HG03442 (cell line): ENCODE results near the gene MOB3A.

Source experiments
- ATAC-seq: cut with Tn5 transposase; IDR thresholded peaks from one replicate; pipeline ENCODE4 v1.9.1; 2021; ENCODE audit warnings: mild to moderate bottlenecking, moderate library complexity; ENCODE audit not compliant: unreplicated experiment

Gene MOB3A

DNA sequence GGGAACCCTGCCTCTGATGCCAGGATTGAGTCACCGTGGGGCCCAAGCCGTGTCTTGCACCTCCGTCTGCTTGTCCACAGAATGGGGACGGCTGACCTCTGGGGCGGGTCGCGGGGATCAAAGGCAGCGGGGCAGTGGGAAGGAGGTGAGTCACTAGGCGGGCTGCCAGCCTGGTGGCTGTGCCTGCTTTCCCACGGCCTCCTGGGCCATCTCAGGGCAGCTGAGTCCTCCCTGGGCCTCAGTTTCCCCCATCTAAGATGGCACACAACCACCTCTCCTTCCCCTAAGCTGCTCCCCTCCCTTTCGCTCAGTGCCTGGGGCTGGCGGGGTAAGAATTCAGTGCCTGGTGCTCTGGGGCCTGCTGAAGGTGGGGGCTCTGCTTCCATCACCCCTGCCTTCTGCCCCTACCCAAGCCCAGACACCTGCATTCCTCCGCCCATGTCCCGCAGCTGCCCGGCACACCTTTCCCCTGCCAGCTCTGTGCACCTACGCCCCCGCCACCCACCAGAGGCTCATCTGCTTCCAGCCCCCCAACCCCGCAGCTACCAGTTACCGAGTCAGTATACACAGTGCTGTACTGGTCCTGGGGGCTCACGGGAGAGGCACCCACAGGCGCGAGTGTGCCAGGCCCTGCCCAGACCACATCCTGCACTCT, 48.5 kb downstream of the MOB3A start:
- ATAC-seq: no peak

DNA sequence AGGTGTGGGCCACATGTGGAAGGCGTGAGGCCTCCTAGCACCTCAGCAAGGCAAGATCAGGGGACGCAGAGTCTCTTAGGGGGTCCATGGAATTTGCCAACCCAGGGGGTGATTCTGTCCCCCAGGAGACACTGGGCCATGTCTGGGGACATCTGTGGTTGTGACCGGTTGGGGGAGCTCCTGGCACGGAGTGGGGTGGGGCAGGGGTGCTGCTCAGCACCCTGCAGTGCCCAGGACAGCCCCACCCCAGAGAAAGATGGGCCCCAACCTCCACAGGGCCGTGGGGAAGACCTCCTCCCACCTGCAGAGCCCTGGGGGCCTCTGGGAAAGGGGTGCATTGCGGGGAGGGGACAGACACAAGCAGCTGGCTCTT, 49.1 kb downstream of the MOB3A start:
- no peak for ATAC-seq

DNA sequence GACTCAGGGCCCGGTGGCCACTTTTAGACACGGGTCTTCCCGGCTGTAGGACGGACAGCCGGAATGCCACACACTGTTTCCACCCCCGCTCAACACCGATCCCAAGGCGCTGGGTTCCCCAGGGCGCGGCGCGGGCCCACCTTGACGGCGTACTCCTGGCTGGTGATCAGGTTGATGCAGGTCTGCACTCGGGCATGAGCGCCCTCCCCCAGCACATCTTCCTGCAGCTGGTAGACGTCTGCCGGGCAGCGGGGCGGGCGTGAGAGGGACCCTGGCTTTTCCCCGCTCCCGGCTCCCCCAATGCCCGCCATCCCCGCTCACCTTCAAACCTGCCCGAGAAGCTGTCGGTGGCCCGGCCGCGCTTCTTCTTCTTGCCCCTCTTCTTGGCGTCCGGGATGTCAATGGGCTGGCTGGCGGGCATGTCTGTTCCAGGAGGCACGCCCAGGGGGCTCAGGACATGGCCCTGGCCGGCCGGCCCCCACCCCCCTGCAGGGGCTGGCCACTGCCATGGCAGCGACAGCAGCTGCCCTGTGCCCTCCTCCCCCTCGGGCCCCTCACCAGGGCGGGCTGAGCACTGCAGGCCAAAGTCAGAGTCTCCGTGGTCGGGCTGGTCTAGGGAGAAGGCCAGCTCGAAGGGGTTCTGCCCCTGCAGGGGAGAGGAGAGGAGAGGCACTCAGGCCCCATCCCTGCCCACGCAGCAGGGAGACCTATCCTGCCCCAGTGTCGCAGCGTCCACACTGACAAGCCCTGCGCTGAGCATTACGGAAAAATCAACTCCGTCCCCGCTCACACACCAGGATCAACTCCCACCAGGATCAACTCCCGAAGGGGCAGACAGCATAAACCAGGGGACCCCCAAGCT, 49.8 kb downstream of the MOB3A start:
- no peak for ATAC-seq

DNA sequence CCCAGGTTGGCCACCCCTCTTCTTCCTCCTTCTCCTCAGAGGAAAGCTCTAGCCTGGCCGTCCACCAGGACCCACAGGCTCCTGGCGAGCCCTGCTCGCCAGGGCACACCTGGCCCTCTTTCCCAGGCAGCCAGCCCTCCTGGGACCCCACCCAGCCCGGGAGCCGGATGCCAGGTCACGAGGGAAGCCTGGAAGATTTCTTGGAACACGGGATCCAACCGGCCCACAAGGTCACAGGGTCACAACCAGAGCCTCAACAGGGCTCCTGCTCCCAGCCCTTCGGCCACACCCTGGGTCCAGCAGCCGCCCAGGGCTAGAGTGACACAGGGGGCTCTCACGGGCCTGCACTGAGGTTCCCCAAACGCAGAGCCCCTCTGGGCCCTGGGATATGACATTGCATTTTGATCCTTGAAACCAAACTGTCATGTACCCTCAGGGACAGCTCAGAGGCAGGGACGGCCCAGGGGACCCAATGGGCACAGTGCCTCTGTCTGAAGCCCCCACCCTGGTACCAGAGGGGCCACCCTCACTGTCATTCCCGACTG, 50.6 kb downstream of the MOB3A start:
- no peak for ATAC-seq

DNA sequence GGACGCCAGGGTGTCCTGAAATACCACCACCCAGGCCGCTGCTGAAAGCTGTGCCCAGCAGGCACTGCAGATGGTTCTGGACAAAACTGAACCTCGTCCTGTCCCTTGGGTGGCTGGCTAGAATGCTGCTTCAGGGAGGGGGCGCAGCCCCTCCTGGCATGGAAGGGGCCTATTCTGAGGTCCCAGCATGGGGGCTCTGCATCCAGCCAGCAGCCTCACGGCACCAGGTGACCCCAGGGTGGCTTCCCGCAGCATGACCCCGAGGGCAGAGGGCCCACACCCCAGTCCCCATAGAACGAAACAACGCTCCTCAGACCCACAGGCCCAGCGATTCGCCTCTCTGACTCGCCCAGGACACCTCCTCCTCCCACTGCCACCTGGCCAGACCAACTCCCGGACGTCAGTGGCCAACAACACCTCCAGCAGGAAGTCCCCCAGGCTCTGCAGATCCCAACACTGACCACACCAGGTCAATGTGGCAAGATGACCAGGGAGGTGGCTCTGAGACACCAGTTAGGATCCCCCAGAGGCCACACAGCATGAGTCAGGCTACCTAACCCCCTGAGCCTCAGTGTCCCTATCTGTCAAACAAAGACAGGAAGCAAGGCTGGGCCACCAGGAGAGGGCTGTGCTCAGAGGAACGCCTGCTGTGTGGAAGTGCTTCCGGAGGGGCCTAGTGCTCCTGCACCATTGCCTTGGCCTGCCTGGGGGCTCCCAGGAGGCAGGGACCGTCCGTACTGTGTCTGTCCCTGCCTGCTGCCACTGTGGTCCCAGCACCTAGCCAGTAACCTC, 51.2 kb downstream of the MOB3A start:
- ATAC-seq: no peak

DNA sequence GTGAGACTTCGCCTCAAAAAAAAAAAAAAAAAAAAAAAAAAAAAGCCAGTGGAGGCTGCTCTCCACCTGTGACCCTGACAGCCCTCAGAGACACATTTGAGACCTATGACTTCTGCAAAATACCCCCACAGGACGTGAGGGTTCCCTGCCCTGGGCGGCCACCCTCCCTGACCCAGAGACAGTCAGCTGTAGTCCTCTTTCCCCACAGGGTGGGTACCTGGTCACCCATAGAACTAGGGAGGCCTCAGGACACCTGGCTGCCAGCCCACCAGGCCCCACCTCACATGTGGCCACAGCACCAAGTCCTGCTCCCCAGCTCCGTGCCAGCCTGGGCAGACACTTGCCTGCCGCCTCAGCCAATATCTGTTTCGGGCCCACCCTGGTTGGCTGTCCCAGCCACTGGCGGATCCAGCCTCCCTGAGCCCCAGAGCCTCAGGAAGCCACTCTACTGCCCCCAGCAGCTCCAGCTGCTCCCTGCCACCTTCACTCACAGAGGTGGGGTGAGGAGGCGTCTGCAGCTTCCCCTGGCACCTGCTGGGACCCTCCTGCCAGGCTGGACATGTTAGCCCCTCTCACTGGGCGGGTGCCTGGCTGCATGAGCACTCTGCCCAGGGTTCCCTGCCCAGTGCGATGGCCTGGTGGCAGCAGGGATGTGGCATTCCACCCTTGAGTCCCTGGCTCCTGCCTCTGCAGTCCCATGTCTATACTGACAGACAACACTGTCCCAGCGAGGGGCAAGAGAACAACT, 52.0 kb downstream of the MOB3A start:
- ATAC-seq: no peak

DNA sequence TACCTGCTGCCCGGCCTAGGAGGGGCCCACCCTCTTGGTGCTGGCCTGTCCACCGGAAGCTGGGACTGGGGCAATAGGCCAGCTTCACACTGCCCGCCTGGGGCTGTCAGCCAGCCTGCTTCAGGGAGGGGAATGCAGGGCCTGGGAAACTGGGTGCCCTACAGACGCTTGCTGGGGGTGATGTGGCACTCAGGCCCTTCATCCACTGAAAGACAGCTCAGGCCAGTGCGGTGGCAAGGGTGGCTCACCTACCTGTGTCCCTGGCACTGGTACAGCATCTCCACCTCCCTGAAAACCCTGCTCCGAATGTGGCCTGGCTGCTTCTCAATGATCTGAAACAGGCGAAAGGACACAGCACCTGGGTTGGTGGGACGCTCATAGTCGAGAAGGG, 52.9 kb downstream of the MOB3A start:
- ATAC-seq: no peak

DNA sequence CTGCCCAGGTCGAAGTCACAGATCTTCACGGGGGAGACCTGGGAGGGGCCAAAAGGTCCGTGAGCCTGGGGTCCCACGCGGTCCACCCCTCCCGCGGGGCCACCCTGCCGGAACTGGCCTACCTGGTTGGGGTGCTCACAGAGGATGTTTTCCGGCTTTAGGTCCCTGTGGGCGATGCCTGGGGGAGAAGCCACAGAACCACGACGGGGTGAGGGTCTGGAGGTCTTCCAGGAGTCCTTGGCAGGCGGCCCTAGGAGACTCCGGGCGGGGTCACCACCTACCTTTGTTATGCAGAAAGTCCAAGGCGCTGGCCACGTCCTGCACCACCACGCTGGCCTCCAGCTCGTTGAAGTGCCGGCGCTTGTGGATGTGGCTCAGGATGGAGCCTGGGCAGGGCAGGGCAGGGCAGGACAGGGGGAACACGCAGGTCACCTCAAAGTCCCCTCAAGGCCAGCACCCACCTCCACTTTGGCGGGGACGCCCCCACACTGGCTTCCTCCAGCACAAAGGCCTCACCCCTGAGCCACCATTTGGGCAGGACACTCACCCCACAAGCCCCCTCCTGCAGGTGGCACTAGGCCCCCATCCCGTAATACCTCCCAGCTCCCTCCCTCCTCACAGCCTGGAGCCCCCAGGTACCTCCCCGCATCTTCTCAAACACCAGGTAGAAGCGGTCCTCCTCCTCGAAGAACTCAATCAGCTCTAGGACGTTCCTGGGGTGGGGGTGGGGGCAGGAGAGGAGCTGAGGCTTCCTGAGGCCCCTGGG, 53.5 kb downstream of the MOB3A start:
- ATAC-seq: no peak

DNA sequence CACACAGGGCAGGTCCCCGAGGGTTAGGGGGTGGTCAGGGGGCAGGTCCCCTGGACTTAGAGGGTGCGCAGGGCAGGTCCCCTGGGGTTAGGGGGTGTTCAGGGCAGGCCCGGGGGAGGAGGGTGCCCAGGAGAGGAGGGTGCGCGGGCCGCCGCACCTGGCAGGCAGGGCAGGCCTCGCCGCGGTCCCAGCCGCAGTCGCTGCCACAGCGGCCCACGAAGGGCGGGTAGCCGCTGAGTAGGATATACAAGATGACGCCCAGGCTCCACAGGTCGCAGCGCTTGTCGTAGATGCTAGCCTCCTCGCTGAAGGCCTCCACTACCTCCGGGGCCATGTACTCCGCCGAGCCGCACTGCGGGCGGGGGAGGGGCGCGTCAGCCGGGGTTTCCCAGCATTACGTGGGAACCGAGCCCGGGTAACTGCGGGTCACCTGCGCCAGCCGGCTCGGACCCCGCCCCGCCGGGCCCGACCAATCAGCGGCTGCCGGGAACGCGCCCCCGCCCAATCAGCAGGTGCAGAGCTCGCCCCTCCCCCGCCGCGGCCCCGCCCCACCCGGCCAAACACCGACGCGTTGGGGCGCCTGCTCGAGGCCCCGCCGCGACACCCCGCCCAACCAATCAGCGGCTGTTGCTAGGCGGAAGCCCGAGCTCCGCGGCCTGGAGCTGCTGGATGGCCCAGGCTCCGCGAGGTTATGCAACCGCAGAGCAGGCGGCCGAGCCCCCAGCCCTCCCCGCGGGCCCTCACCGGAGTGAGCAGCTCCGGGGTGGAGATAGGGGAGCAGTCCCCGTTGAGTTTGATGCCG, 54.2 kb downstream of the MOB3A start:
- peak; percentile 55 for ATAC-seq

DNA sequence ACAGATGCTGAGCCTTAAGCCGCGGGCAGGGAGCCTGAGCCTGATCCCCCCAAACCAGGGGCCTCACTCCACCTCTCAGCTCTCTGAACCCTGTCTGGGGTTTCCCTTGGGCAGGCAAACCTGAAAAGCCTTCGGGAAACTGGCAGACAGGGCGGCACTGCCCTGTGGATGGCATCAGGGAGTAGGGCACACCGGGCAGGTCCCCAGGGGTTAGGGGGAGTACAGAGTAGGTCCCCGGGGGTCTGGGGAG, 54.8 kb downstream of the MOB3A start:
- ATAC-seq: no peak

DNA sequence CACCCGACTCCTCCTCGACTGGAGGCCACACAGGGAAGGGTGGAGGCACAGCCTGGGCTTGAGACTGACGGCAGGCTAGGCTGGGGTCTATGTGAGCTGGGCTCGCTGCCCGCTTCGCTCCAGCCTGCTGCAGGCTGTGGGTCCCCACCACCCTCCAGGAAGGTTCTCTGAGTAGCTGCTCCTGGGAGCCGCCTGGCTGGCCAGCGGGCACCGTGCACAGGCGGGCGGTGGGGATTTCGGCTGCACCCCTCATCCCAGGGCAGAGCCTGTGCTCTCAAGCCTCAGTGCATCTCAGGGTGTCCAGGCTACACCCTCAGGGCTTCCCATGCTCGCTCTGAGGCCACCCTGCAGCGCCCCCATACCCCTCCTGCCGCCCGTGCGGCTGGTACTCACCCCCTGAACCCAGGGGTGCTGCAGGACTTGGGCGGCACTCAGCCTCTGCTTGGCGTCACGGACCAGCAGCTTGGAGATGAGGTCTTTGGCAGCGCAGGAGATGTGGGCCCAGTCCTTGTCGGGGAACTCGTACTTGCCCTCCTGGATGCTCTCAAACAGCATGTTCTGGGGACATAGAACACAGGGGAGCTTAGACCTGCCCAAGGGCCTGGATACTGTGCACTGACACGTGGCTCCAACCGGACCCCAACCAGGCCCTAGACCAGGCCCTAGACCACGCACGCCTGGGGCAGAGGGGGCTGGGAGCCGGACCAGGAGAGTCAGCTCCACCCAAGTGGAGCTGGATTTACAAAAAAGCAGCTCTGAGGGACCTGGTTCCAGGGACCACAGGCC, 55.3 kb downstream of the MOB3A start:
- no peak for ATAC-seq

DNA sequence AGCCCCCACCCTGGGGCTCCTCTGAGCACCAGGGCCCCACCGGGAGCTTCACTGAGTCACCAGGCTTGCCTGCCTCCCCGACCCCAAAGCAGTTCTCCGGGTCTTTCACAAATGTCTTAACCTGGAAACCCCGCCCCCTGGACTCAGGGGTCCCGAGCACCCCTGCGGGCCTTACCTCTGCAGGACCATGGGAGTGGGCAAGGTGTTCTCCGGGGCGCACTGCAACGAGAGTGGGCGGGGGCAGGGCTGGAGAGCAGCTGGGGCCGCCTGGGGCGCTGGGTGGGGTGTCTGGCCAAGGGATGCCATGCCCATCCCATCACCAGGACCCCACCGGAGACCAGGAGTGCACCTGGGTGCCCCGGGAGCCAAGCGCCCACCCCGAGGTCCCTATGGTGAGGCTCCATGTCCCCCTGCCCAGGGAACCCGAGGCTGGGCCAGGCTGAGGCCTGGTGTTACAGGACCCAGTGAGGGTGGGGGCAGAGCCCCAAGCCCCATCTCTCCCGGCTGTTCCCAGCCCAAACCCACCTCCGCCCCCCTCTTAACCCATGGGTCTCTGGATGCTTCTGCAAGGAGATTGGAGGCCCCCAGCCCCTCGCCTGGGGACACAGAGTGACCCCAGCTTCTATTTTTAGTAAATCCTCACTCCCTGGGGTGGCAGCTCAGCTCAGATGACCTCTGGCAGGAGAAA, 56.0 kb downstream of the MOB3A start:
- no peak for ATAC-seq

DNA sequence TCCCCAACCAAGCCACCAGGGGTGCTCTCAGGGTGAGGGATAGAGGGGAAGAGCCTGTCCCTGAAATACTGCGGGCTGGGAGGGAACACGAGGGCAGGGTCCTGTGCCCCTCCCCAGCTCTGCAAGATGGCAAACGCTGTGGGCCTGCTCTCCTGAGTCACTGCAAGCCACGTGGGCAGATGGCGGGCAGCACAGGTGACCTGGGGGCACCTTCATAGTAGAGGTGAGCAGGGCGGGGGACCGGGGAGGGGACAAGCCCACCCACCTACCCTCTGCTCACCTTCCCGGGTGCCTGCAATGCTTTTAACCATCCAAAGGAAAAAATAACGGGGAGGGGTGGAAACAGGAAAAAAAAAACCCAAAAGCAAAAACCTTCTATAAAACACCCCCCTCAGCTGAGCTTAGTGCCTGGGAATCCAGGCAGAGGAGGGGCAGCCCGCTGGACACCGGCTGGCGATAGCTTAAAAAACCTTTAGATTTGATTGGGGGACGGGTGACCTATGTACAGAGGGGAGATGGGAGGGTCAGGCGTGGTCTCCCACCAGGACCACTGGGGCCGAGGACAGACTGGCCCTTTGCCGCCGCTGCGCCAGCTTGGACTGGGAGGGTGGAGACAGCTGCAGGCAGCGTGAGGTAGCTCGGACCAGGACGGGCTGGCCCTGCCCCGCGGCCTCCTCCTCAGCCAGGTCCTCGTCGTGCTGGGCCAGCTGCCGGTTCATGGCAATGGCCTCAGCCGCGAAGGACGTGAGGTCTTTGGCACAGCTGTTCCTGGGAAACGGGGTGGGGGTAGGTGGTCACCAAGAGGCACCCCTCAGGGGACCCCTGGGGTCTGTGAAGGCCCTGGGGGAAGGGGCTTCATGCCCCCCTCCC, 56.8 kb downstream of the MOB3A start:
- ATAC-seq: no peak

DNA sequence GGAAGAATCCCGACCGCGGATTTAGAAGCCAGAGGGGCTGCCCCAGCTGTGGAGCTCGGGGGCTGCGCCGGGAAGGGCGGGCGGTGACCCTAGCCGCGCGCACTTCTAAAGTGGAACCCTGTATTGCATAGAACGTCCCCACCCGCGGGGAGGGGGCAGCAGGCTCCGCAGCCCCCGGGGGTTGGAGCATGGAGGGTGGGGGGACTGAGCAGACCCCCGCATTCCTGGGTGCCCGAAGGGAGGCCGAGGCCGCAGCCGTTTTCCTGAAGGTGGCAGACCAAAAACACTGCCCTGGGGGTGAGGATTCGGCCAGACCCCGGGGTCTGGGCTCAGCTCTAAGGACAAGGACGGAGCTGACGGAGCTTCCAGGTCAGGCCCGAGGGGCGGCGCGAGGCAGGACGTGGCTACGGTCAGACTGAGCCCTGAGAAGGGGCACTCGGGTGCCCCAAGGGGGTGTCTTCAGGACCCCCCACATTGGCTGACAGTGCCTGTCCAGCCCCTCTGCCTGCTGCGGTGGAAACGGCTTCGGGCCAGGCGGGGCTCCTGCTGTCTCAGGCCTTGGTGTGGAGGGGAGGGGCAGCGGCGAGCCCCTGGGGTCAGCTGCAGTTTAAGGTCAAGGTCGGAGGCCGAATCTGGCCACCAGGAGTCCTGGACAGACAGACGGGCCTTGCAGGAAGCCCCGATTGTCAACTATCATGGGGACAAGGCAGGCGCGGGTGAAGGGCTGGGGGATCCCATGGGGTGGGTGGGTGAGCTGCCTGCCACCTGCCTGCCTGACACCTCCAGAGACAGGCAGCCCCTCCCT, 57.6 kb downstream of the MOB3A start:
- ATAC-seq: no peak

DNA sequence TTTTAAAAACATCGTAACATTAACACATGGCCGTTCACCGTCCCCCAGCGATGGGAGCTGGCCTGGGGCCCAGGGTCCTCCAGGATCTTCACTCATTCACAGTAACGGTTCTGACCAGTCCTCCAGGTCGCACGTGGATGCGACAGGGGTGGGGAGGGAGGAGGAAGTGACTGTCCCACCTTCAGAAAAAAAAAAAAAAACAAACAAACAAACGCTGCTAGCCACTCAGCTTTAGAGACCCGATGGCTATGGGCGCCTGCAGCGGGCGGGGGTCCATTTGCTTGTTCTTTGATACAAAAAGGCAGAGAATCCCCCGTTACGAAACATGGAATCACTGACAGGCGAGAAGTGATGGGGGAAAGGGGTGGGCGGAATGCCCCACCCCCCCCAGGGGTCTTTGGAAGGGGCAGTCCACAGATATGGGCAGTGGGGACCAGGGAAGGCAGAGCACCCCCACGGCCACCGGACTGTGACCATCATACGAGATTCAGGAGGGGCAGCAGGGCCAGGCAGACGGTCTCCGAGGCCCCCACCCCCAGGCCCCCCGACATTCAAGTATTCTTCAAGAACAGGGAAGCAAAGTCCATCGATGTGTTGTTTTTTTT, 58.4 kb downstream of the MOB3A start:
- no peak for ATAC-seq

DNA sequence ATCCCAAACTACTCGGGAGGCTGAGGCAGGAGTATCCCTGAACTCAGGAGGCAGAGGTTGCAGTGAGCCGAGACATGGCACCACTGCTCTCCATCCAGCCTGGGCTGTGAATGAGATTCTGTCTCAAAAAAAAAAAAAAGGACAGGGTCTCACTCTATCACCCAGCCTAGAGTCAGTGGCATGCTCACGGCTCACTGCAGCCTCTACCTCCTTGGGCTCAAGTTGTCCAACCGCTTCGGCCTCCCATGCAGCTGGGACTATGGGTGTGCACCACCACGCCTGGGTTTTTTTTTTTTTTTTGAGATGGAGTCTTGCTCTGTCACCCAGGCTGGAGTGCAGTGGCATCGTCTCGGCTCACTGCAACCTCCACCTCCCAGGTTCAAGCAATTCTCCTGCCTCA, 59.7 kb downstream of the MOB3A start:
- ATAC-seq: no peak
